H1 (cell line): ENCODE data around the gene B3GALNT1. TPM values are rescaled to one million over a fixed set of nuclear protein-coding genes. Genes with fewer than 3 reads are reported as not detected.

ENCODE experiments used
- CTCF ChIA-PET: fragments of 300-600 bp; sonication (Branson Sonifier 250); formaldehyde crosslinking; loops from one replicate; lab custom pipeline; 2021; ENCODE audit not compliant: partially characterized antibody; lab: Charles Lee
- POLR2A ChIA-PET: fragments of 300-600 bp; sonication (Branson Sonifier 250); formaldehyde crosslinking; loops from one replicate; lab custom pipeline; 2021; ENCODE audit warnings: inconsistent platforms; ENCODE audit not compliant: partially characterized antibody; lab: Charles Lee
- DNase-seq, 2 experiments: peaks; one replicate each; pipeline versions ENCODE4 v3.0.0 to v3.0.0-alpha.2; 2010 to 2022; ENCODE audit warnings: low spot score in 2 of 2, low read depth in 1 of 2, mixed read lengths in 1 of 2
- FAIRE-seq: peaks from 2 replicates; lab custom pipeline; 2011; peaks lifted over from hg19 to GRCh38; lab: Jason Lieb, UNC
- H2AFZ ChIP-seq: 2 replicates; pipeline ENCODE4 v1.8.1; 2012; ENCODE audit warnings: low read length, inconsistent platforms
- H2AK5ac ChIP-seq: 2 replicates; pipeline ENCODE4 v1.6.1; 2013; ENCODE audit warnings: low read depth, low read length
- H2BK120ac ChIP-seq: replicated peaks from 2 replicates; pipeline ENCODE3; 2013; ENCODE audit warnings: low read depth, low read length, inconsistent platforms
- H2BK12ac ChIP-seq: 2 replicates; pipeline ENCODE4 v1.6.1; 2013; ENCODE audit warnings: low read depth, low read length
- H2BK15ac ChIP-seq: 2 replicates; pipeline ENCODE4 v1.6.1; 2013; ENCODE audit warnings: low read length
- H2BK20ac ChIP-seq: 2 replicates; pipeline ENCODE4 v1.6.1; 2013; ENCODE audit warnings: low read length
- H2BK5ac ChIP-seq: 2 replicates; pipeline ENCODE4 v1.6.1; 2013; ENCODE audit warnings: low read depth, low read length
- H3K14ac ChIP-seq: 2 replicates; pipeline ENCODE4 v1.6.1; 2013; ENCODE audit warnings: inconsistent platforms; ENCODE audit not compliant: insufficient read length
- H3K18ac ChIP-seq: 2 replicates; pipeline ENCODE4 v1.6.1; 2013; ENCODE audit warnings: low read length; ENCODE audit errors: extremely low read depth
- H3K23ac ChIP-seq: 2 replicates; pipeline ENCODE4 v1.6.1; 2013; ENCODE audit warnings: inconsistent platforms; ENCODE audit not compliant: insufficient read length
- H3K23me2 ChIP-seq: 2 replicates; pipeline ENCODE4 v1.6.1; 2013; ENCODE audit warnings: low read depth, low read length
- H3K27ac ChIP-seq: 2 replicates; pipeline ENCODE4 v1.6.1; 2011; ENCODE audit warnings: low read depth, low read length, inconsistent platforms
- H3K27me3 ChIP-seq, 4 experiments: replicated peaks in 1 of 4; 1 replicate in 1 of 4; 2 replicates in 3 of 4; pipeline versions ENCODE4 v1.6.1 to v1.8.1; 2011 to 2013; ENCODE audit warnings: low read length in 3 of 4, mild to moderate bottlenecking in 3 of 4, inconsistent platforms in 2 of 4, mixed read lengths in 2 of 4, moderate library complexity in 1 of 4; ENCODE audit not compliant: control insufficient read depth in 3 of 4, insufficient read depth in 3 of 4; ENCODE audit errors: extremely low read depth in 1 of 4
- H3K36me3 ChIP-seq, 4 experiments: 2 replicates each; pipeline versions ENCODE4 v1.6.1 to v1.8.1; 2011 to 2013; ENCODE audit warnings: mild to moderate bottlenecking in 4 of 4, low read length in 3 of 4, moderate library complexity in 2 of 4, control low read depth in 1 of 4, inconsistent platforms in 1 of 4; ENCODE audit not compliant: insufficient read depth in 4 of 4, control insufficient read depth in 2 of 4
- H3K4ac ChIP-seq: replicated peaks from 2 replicates; pipeline ENCODE3; 2013; ENCODE audit warnings: low read length, low read depth, mixed read lengths, inconsistent platforms; ENCODE audit not compliant: insufficient read length
- H3K4me1 ChIP-seq, 4 experiments: replicated peaks in 1 of 4; 1 replicate in 1 of 4; 2 replicates in 3 of 4; pipeline versions ENCODE4 v1.6.1 to v1.8.1; 2011 to 2013; ENCODE audit warnings: low read length in 3 of 4, inconsistent platforms in 2 of 4, mixed read lengths in 1 of 4; ENCODE audit not compliant: insufficient read depth in 4 of 4, control insufficient read depth in 3 of 4
- H3K4me2 ChIP-seq, 2 experiments: 2 replicates each; pipeline versions ENCODE4 v1.6.1 to v1.8.1; 2011 to 2013; ENCODE audit warnings: low read depth in 2 of 2, low read length in 2 of 2, control low read depth in 1 of 2, inconsistent platforms in 1 of 2, mild to moderate bottlenecking in 1 of 2; ENCODE audit not compliant: insufficient read depth in 1 of 2
- H3K4me3 ChIP-seq, 4 experiments: fragments of 200-600, 300-600 bp in 1 of 4; sonication (generic), shearing (Covaris generic), sonication (Bioruptor Twin) in 1 of 4; 2 replicates each; pipeline versions ENCODE4 v1.5.1 to v1.8.1; 2011 to 2016; ENCODE audit warnings: low read length in 4 of 4, low read depth in 3 of 4, control low read depth in 2 of 4, inconsistent platforms in 2 of 4, mild to moderate bottlenecking in 2 of 4, mixed read lengths in 1 of 4, moderate library complexity in 1 of 4; ENCODE audit not compliant: insufficient read depth in 2 of 4; ENCODE audit errors: extremely low read depth in 1 of 4
- H3K56ac ChIP-seq: replicated peaks from 2 replicates; pipeline ENCODE3; 2013; ENCODE audit warnings: low read depth, mild to moderate bottlenecking, mixed read lengths, low read length, inconsistent platforms; ENCODE audit not compliant: insufficient read length
- H3K79me1 ChIP-seq: 2 replicates; pipeline ENCODE4 v1.6.1; 2013; ENCODE audit warnings: low read depth, low read length, control low read depth
- H3K79me2 ChIP-seq, 2 experiments: 2 replicates each; pipeline versions ENCODE4 v1.6.1 to v1.8.1; 2012 to 2013; ENCODE audit warnings: low read length in 2 of 2, mild to moderate bottlenecking in 2 of 2, inconsistent platforms in 1 of 2; ENCODE audit not compliant: insufficient read depth in 2 of 2, control insufficient read depth in 1 of 2
- H3K9ac ChIP-seq, 4 experiments: replicated peaks in 1 of 4; 1 replicate in 1 of 4; 2 replicates in 3 of 4; pipeline versions ENCODE4 v1.6.1 to v1.8.1; 2011 to 2013; ENCODE audit warnings: low read depth in 3 of 4, low read length in 3 of 4, control low read depth in 2 of 4, mild to moderate bottlenecking in 2 of 4, moderate library complexity in 2 of 4, inconsistent platforms in 1 of 4; ENCODE audit errors: extremely low read depth in 1 of 4
- H3K9me3 ChIP-seq, 2 experiments: 2 replicates each; pipeline versions ENCODE4 v1.6.1 to v1.8.1; 2012 to 2013; ENCODE audit warnings: mild to moderate bottlenecking in 2 of 2, moderate library complexity in 2 of 2, control low read depth in 1 of 2, inconsistent platforms in 1 of 2, low read depth in 1 of 2, low read length in 1 of 2, mixed read lengths in 1 of 2; ENCODE audit not compliant: insufficient read depth in 2 of 2
- H4K20me1 ChIP-seq, 2 experiments: replicated peaks in 1 of 2; 2 replicates each; pipeline versions ENCODE3 to v1.8.1; 2011 to 2013; ENCODE audit warnings: inconsistent platforms in 2 of 2, low read length in 2 of 2, mild to moderate bottlenecking in 1 of 2; ENCODE audit not compliant: insufficient read depth in 2 of 2, control insufficient read depth in 1 of 2
- H4K5ac ChIP-seq: 2 replicates; pipeline ENCODE4 v1.6.1; 2013; ENCODE audit warnings: low read length, low read depth, mixed read lengths, inconsistent platforms; ENCODE audit not compliant: insufficient read length
- H4K8ac ChIP-seq: 2 replicates; pipeline ENCODE4 v1.8.0; 2013; ENCODE audit warnings: mild to moderate bottlenecking, moderate library complexity, low read length, inconsistent platforms; ENCODE audit not compliant: insufficient read depth; ENCODE audit errors: extremely low read depth
- H4K91ac ChIP-seq: replicated peaks from 2 replicates; pipeline ENCODE3; 2013; ENCODE audit warnings: low read length, mixed read lengths, inconsistent platforms; ENCODE audit not compliant: insufficient read length
- BACH1 ChIP-seq: IDR thresholded peaks from 2 replicates; pipeline ENCODE4 v1.6.1; 2012; ENCODE audit warnings: low read length, improper control_type of control experiment
- CTCF ChIP-seq, 3 experiments: IDR thresholded peaks; 1 replicate in 2 of 3; 2 replicates in 1 of 3; pipeline versions ENCODE4 v1.5.1 to v1.6.1; 2011; ENCODE audit warnings: low read length in 3 of 3, mild to moderate bottlenecking in 3 of 3, inconsistent platforms in 2 of 3, low read depth in 1 of 3, moderate library complexity in 1 of 3; ENCODE audit not compliant: insufficient read depth in 1 of 3; ENCODE audit errors: control extremely low read depth in 1 of 3
- EP300 ChIP-seq, 2 experiments: IDR thresholded peaks; 1 replicate in 1 of 2; 2 replicates in 1 of 2; pipeline ENCODE4 v1.6.1; 2011 to 2012; ENCODE audit warnings: low read depth in 2 of 2, low read length in 2 of 2, mild to moderate bottlenecking in 2 of 2, borderline replicate concordance in 1 of 2, inconsistent platforms in 1 of 2, moderate library complexity in 1 of 2
- KDM1A ChIP-seq: fragments of 200-600, 300-600 bp; sonication (generic); IDR thresholded peaks from 2 replicates; pipeline ENCODE4 v1.7.1; 2016; ENCODE audit warnings: mild to moderate bottlenecking, low read length, borderline replicate concordance
- MAFK ChIP-seq: IDR thresholded peaks from 2 replicates; pipeline ENCODE4 v1.6.1; 2012; ENCODE audit warnings: low read depth, mild to moderate bottlenecking, improper control_type of control experiment, low read length
- TAF1 ChIP-seq: IDR thresholded peaks from 2 replicates; pipeline ENCODE4 v1.6.1; 2011; ENCODE audit warnings: mild to moderate bottlenecking, low read depth, low read length
- USF2 ChIP-seq: IDR thresholded peaks from 2 replicates; pipeline ENCODE4 v1.6.1; 2011; ENCODE audit warnings: low read length, improper control_type of control experiment
- WGBS, 2 experiments: shearing (Covaris generic) in 1 of 2; methylation state at CpG; one replicate each; pipeline versions ENCODE4 v1.1.6 to v1.1.7; 2013 to 2015; ENCODE audit warnings: low lambda C conversion rate in 2 of 2, mixed read lengths in 2 of 2, inconsistent platforms in 1 of 2, low coverage in 1 of 2, missing lambda C conversion rate in 1 of 2; ENCODE audit not compliant: insufficient replicate concordance in 2 of 2, insufficient coverage in 1 of 2, insufficient read length in 1 of 2; ENCODE audit errors: extremely low coverage in 1 of 2, missing lambda C conversion rate in 1 of 2; 5-methylcytosine and 5-hydroxymethylcytosine counted together
- polyA plus RNA-seq, 7 experiments: library from polyadenylated mRNA; depleted of rRNA in 3 of 7; stranded (reverse) in 5 of 7; unstranded in 2 of 7; fragments of >200 nt in 5 of 7; fragments of 200-250 nt in 2 of 7; gene quantifications; 1 replicate in 5 of 7; 2 replicates in 1 of 7; 4 replicates in 1 of 7; pipeline versions ENCODE4 v1.2.1 to v1.2.3, GENCODE V29; 2011 to 2013; ENCODE audit warnings: missing spikeins in 2 of 7, mixed read lengths in 2 of 7
- total RNA-seq: library from RNA; stranded (reverse); fragmentation: NEBNext Ultra II Directional; extraction: Animal tissue kit (Norgen Biotek cat#: 25700); gene quantifications from 2 replicates; pipeline ENCODE4 v1.2.1, GENCODE V29; 2021
- TF ChIP-seq, protein P1 (sequence below): IDR thresholded peaks from 2 replicates; pipeline ENCODE4 v1.6.1; 2011; ENCODE audit warnings: low read depth, mild to moderate bottlenecking, low read length; ENCODE audit not compliant: insufficient read depth

The B3GALNT1 gene
- total and polyA plus RNA-seq, 2 of the 8 experiments (the other 6 are each of a cell fraction or from before 2014, with no cell fraction given): 5.0 to 8.1 TPM

GRCh38 chr3:161043336-161044035 lies 61.7 kb downstream of the B3GALNT1 start:
- ChIA-PET CTCF (interaction anchor here (1.2 to 1.4 kb wide), 2 partner anchors 12 to 87 kb away, joined by 3 read pairs; no protein-coding TSS in a partner anchor), POLR2A (no interaction called here)
- no peak overlapping the region for H3K27ac ChIP-seq
- H2BK5ac ChIP-seq: no peak overlapping the region
- no peak overlapping the region for H4K8ac ChIP-seq
- TF ChIP-seq TAF1 (no peak), EP300 (IDR thresholded peaks at IDR 0.05; ENCODE audit: borderline replicate concordance in 1 of 2, low read depth in 2 of 2, low read length in 2 of 2) (no peak), KDM1A (no peak), BACH1 (no peak), CTCF (IDR thresholded peaks at IDR 0.05; ENCODE audit: control extremely low read depth in 1 of 3, insufficient read depth in 1 of 3, low read depth in 1 of 3, low read length in 3 of 3) (no peak), USF2 (no peak), MAFK (no peak)
- TF ChIP-seq, protein P1, sequence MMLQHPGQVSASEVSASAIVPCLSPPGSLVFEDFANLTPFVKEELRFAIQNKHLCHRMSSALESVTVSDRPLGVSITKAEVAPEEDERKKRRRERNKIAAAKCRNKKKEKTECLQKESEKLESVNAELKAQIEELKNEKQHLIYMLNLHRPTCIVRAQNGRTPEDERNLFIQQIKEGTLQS: no peak
- H4K5ac ChIP-seq: no peak overlapping the region
- no peak overlapping the region for H2BK15ac ChIP-seq
- no peak overlapping the region for H2BK12ac ChIP-seq
- H3K9me3 ChIP-seq: no peaks in the 10 kb centered on the region
- no peak overlapping the region for H3K23ac ChIP-seq
- H3K14ac ChIP-seq: no peak overlapping the region
- no peak overlapping the region for H2BK20ac ChIP-seq
- H3K18ac ChIP-seq: no peak overlapping the region
- WGBS, 2 experiments: 85% methylated on average over 5 of the region's 5 CpGs; no CpG with 5 or more reads in 1 of the 2 experiments
- DNase-seq (no peak), FAIRE-seq (no peak)
- H3K4ac ChIP-seq: no peak overlapping the region
- no peaks in the 10 kb centered on the region for H3K36me3 ChIP-seq
- no peak overlapping the region for H2BK120ac ChIP-seq
- H2AFZ ChIP-seq: no peak overlapping the region
- no peak overlapping the region for H2AK5ac ChIP-seq
- H3K79me2 ChIP-seq: no peaks in the 10 kb centered on the region
- H4K20me1 ChIP-seq: no peaks in the 10 kb centered on the region
- no peak overlapping the region for H4K91ac ChIP-seq
- no peaks in the 10 kb centered on the region for H3K23me2 ChIP-seq
- H3K79me1 ChIP-seq: no peaks in the 10 kb centered on the region
- no peak overlapping the region for H3K4me2 ChIP-seq
- H3K27me3 ChIP-seq: no peaks in the 10 kb centered on the region
- no peak overlapping the region for H3K9ac ChIP-seq
- H3K56ac ChIP-seq: no peak overlapping the region
- H3K4me3 ChIP-seq: no peak overlapping the region
- no peaks in the 10 kb centered on the region for H3K4me1 ChIP-seq
